Parathyroid adenoma (tissue), 2 donors: ENCODE data around the gene CACNG5.

ENCODE experiments used
- H2AFZ ChIP-seq: fragments of 300-600 bp; sonication (generic); one replicate; pipeline ENCODE4 v1.7.0; 2017; ENCODE audit warnings: antibody characterized with exemption, mild to moderate bottlenecking
- H3K27ac ChIP-seq: fragments of 300-600 bp; sonication (generic); one replicate; pipeline ENCODE4 v1.7.0; 2017
- H3K27me3 ChIP-seq: fragments of 300-600 bp; sonication (generic); one replicate; pipeline ENCODE4 v1.7.0; 2017; ENCODE audit warnings: low read length; ENCODE audit not compliant: control insufficient read depth, insufficient read depth
- H3K36me3 ChIP-seq: fragments of 300-600 bp; sonication (generic); one replicate; pipeline ENCODE4 v1.7.0; 2017; ENCODE audit warnings: low read length; ENCODE audit not compliant: control insufficient read depth, insufficient read depth
- H3K4me1 ChIP-seq: fragments of 300-600 bp; sonication (generic); one replicate; pipeline ENCODE4 v1.7.0; 2017; ENCODE audit warnings: control low read depth
- H3K4me2 ChIP-seq: fragments of 300-600 bp; sonication (generic); one replicate; pipeline ENCODE4 v1.7.0; 2017; ENCODE audit warnings: low read length
- H3K4me3 ChIP-seq: fragments of 300-600 bp; sonication (generic); one replicate; pipeline ENCODE4 v1.7.0; 2017; ENCODE audit warnings: low read depth, low read length
- H3K79me2 ChIP-seq: fragments of 300-600 bp; sonication (generic); one replicate; pipeline ENCODE4 v1.7.0; 2017; ENCODE audit warnings: control low read depth
- H3K9ac ChIP-seq: fragments of 300-600 bp; sonication (generic); one replicate; pipeline ENCODE4 v1.7.0; 2017; ENCODE audit warnings: mild to moderate bottlenecking
- H3K9me3 ChIP-seq: fragments of 300-600 bp; sonication (generic); one replicate; pipeline ENCODE4 v1.7.0; 2017; ENCODE audit warnings: low read length; ENCODE audit not compliant: control insufficient read depth
- TF ChIP-seq, protein P1 (sequence below): fragments of 300-600 bp; sonication (generic); IDR thresholded peaks from one replicate; pipeline ENCODE4 v1.7.0; 2017; ENCODE audit warnings: antibody characterized with exemption, mild to moderate bottlenecking
- donor health status: primary hyperparathyroidism.

CACNG5 gene

DNA sequence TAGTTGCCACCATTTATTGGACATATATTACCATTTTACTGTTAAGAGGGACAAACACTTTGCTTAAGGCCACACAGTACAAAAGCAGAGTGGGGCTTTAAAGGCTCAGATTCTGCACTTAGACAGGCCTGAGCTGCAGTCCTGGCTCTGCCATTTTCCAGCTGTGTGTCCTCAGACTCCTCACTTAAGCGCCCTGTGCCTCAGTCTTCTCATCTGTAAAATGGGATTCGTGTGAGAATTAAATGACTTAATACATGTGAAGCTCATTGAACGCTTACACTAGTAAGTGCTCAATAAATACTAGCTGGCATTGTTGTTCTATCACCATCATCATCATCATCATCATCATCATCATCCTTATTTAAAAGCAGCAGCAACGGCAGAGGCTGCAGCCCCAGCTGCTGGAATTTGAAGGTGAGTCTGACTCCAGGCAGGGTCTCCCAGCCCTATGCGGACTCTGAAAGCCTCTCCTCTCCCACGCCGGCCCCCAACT, 445 bp upstream of the CACNG5 start:
- Histone ChIP-seq H3K27me3 (no peaks in the 10 kb centered on the region), H3K4me2 (no peak overlapping the region), H3K9me3 (no peaks in the 10 kb centered on the region), H3K79me2 (no peaks in the 10 kb centered on the region), H2AFZ (peak overlapping the region; percentile 53), H3K9ac (no peak overlapping the region), H3K27ac (no peak overlapping the region), H3K4me3 (no peak overlapping the region), H3K4me1 (peaks cover 12% of the 10 kb centered on the region), H3K36me3 (no peaks in the 10 kb centered on the region)
- TF ChIP-seq, protein P1, sequence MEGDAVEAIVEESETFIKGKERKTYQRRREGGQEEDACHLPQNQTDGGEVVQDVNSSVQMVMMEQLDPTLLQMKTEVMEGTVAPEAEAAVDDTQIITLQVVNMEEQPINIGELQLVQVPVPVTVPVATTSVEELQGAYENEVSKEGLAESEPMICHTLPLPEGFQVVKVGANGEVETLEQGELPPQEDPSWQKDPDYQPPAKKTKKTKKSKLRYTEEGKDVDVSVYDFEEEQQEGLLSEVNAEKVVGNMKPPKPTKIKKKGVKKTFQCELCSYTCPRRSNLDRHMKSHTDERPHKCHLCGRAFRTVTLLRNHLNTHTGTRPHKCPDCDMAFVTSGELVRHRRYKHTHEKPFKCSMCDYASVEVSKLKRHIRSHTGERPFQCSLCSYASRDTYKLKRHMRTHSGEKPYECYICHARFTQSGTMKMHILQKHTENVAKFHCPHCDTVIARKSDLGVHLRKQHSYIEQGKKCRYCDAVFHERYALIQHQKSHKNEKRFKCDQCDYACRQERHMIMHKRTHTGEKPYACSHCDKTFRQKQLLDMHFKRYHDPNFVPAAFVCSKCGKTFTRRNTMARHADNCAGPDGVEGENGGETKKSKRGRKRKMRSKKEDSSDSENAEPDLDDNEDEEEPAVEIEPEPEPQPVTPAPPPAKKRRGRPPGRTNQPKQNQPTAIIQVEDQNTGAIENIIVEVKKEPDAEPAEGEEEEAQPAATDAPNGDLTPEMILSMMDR, result no peak

DNA sequence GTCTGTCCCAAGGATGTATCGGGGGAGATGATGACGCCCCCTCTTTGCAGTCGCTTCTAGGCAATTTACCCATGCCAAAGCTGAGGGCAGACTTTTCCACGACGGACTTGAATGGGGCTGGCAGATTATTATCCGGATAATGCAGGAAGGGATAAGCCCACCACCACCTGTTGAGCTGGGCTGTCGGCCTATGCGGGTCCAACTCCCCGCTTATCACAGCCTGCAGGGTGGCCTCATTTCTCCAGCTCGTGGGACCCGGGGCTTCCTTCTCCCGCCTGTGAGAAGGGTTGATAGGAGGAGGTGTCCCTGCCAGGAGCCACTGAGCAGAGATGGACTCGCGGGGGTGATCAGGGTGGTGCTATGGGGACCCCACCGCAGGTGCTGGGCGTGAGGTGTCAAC, 559 bp downstream of the CACNG5 start:
- Histone ChIP-seq H3K79me2 (no peaks in the 10 kb centered on the region), H3K4me3 (no peak overlapping the region), H3K4me1 (peaks cover 2% of the 10 kb centered on the region), H3K4me2 (no peak overlapping the region), H3K9ac (no peak overlapping the region), H2AFZ (peak overlapping the region; percentile 76), H3K27ac (peak overlapping the region; percentile 5), H3K36me3 (no peaks in the 10 kb centered on the region), H3K9me3 (no peaks in the 10 kb centered on the region), H3K27me3 (no peaks in the 10 kb centered on the region)
- TF ChIP-seq, protein P1, result no peak

DNA sequence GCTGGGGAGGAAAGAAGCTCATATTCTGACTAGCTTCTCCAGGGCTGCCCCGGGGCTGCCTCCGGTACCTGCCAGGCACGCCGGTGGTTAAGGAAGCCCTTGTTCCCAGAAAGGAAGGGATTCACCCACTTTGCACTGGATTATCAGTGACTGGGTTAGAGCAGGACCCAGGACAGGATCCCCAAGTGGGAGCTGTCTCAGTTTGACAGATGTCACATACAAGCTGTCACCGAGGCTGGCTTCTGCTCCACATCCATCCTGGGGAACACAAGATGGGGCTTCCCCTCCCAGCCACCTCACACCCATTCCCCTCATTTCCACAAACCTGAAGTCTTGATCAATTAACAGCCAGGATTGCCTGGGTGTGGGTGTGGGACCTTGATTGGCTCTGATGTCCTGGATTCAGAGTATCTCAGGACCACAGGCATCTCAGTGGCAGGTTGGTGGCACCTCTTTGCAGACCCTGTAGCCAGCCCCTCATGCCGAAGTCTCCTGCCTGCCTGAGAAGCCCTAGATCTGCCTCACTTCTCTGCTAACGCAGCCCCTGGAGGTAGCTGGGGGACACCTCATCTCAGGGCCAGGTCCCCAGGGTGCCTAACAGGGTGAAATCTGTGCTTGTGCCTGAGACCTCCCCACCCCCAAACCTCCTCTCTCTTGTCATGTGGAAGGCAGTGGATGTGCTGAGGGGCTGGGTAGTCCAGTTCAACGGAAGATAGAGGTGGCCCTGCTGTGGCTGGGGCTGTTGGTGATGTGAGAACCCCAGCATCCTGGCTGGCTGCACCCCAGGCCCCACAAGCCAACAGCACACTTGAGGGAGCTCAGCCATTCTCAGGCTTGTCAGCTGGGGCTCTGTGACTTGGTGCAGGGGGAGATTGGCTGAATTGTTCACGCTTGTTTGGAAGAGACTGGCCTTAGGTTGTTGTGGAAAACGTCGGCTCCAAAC, 1.4 kb downstream of the CACNG5 start:
- no peaks in the 10 kb centered on the region for H3K27me3 ChIP-seq
- TF ChIP-seq, protein P1, result no peak

DNA sequence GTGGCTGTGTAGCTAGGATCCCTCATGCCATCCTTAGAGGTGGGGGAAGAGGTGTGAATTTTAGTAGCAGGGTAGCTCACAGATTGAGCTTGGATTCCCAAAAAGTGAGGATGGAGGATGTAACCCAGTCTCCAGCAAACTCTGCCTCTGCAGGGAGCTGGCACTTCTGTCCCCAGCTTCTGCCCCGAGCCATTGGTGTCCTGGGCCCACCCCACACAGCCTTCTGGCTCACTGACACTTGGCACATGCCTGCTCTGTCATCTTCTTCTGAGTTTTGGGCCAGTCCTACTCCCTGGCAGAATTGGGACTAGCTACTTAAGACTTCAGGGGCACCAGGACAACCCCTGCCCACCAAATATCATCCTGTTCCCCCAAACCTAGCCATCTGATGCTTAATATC, 2.3 kb downstream of the CACNG5 start:
- Histone ChIP-seq H3K36me3 (no peaks in the 10 kb centered on the region), H3K4me1 (no peaks in the 10 kb centered on the region), H3K27ac (no peak overlapping the region), H3K9ac (no peak overlapping the region), H3K9me3 (no peaks in the 10 kb centered on the region), H2AFZ (peak overlapping the region; percentile 28), H3K27me3 (no peaks in the 10 kb centered on the region), H3K4me3 (no peak overlapping the region), H3K4me2 (no peak overlapping the region), H3K79me2 (no peaks in the 10 kb centered on the region)
- TF ChIP-seq, protein P1, result no peak

More for the DNA sequence above, 1.4 kb downstream of the CACNG5 start:
- Histone ChIP-seq H3K9ac (no peak overlapping the region), H3K4me3 (no peak overlapping the region), H3K4me1 (no peaks in the 10 kb centered on the region), H3K27ac (peak overlapping the region; percentile 5), H3K36me3 (no peaks in the 10 kb centered on the region), H3K4me2 (no peak overlapping the region), H2AFZ (peak overlapping the region; percentile 33), H3K79me2 (no peaks in the 10 kb centered on the region), H3K9me3 (no peaks in the 10 kb centered on the region)
